SK-N-DZ (cell line): ENCODE results near the gene TMEM252.

Experiments
- DNase-seq: peaks from one replicate; pipeline ENCODE4 v3.0.0-alpha.2; 2015; ENCODE audit warnings: low spot score

The TMEM252 gene

GRCh38 chr9:68545033-68545705 is 4.5 kb upstream of the TMEM252 start:
- no peak for DNase-seq

GRCh38 chr9:68541568-68541967 is 885 bp upstream of the TMEM252 start:
- DNase-seq = no peak

DNA sequence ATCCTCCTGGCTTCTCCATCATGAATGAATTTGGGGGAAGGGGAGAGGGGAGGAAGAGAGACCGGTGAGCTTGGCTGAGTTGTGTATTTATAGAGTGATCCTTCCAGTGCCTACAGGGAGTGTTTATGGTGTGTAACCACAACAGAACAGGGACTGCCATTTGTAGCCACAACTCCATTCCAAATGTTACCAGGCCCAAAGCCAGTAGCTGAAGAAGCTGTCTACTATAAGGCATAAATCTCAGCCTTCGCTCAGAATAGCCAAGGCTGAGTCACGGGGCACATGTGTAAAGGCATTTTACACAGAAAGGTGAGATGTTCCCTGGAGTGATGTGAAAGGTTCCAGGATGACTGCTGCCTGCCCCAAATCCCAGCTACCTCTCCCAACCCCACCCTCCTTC is 2.5 kb downstream of the TMEM252 start:
- DNase-seq = no peak

DNA sequence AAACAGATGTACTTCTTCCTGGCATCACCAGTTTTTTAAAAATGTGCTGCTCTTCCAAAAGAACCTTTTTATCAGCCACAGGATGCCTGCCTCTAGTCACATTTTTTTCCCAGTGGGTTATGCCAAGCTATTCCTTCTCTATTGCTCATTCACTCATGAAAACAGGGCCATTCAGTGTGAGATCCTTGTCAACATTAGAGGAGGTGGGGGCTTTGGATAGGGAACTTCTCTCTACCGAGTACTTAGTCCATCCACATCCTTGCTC is 3.1 kb downstream of the TMEM252 start:
- DNase-seq = no peak

DNA sequence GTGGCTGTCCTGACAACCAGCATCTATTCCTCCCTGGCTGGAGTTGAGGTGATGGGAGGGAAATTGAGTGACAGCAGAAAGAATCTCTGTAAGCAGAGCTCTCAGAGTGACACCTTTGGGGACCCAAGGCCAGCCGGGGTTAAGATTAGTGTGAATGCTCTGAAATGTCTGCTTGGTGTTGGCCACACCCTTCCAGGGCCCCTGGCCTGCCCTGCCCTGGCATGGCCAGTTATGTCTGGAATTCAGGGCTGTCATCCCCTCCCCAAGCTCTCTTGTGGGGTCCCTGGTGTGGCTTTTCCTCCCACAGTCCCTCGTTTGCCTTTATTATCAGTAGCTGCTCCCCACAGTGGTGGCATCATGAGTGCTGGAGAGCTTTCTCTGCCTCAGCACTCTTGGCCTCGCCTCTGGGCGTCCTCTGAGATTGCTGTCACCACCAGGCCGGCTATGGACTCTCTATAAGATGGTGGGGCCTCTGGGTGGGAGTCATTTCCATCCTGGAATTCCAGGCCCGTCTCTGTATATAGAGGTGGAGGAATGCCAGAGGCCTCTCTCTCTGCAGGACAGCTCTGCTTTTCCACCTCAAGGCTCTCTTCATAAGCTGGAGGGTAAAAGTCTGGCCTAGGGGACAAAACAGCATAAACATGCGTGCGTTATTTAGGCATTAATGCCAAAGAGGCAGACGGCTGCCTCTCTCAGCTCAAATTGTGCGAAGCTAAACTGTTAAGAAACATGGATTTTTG is 3.6 kb downstream of the TMEM252 start:
- no peak for DNase-seq

DNA sequence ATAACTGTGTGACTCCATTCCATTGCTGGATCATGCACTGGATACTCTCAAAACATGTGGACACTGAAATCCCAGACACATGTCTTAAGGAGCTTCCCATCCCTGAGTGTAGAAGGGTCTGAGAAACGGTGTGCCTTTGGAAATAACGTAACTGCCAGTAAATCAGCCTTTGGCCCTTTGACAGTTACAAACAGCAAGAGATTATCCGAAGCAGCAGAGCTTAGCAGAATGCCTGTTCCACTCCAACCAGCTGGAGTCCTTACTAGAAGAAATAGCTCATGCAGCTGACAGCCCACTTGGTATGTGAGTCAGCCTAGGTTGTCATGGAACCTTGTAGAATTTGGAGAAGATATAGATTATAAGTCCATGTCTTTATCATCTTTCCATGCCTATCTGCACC is 7.0 kb downstream of the TMEM252 start:
- DNase-seq = no peak

DNA sequence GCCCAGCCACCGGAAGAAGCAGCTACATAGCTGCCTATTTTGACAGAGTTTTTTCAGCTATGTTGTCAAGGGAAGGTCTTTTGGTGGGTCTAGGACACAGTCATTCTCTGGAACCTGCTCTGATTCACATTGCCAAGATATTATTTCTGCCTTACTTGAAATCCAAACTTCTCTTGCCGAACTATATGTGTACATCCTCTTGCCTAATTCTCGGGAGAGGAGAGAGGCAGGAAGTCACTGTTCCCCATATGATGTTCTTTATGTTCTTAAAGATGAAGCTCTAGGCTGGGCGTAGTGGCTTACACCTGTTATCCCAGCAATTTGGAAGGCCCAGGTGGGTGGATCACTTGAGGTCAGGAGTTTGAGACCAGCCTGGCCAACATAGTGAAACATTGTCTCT is 8.6 kb downstream of the TMEM252 start:
- no peak for DNase-seq

GRCh38 chr9:68530618-68531017 is 10.1 kb downstream of the TMEM252 start:
- no peak for DNase-seq

DNA sequence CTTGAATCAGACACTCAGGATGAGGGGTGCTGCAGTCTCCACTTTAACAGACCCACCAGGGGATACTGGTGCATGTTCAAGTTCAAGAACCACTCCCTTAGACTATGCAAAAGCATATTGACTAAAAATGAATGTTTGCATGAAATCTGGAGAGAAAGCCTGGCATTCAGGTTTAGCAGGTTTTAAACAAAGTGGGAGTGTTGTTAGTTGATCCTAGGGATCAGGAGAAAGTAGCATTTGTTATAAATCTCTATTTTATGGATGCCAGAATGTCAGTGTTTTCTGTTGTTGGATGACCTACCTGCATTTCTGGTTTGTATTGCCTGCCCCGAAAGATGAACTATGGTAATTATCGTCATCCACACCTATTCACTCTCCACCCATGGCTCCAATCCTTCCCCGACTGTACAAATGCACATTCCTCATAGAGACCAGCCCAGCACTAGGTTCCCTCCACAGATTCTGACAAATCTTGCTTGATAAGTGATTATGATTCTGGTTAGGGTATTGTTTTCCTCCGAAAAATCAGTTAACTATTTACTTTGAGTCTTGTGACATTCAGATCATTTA is 17.2 kb downstream of the TMEM252 start:
- no peak for DNase-seq

DNA sequence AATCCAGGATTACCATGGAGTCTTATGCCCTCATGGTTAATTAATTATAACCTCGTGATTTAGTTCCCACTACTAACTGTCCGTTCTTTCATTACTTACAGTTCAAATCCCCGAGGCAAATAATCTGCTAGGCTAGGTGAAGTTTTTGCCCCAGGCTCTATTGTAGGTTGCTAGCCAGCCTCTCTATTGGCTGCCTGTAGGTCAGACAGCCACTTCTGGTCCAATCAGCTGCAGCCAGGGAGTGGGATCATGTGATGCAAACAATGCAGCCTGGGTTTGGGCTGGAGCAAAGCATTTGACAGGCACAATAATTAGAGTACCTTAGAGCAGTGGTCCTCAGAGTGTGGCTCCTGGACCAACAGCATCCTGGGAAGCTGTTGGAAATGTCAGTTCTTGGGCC is 17.7 kb downstream of the TMEM252 start:
- DNase-seq = no peak

DNA sequence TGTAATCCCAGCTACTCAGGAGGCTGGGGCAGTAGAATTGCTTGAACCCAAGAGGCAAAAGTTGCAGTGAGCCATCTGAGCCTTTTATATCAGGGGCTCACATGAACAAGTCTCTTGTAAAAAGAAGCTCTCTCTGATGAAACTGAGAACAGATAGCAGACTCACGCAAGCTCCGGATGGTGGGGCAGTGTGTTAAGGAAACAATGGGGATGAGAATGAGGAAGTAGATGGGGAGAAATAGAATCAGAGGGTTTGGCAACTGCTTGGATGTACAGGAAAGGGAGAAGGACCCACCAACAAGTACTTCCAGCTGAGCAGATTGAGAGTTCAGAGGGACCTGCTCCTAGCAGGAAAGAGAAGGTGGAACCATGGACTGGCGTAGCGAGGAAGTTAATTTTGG is 18.6 kb downstream of the TMEM252 start:
- DNase-seq = no peak

DNA sequence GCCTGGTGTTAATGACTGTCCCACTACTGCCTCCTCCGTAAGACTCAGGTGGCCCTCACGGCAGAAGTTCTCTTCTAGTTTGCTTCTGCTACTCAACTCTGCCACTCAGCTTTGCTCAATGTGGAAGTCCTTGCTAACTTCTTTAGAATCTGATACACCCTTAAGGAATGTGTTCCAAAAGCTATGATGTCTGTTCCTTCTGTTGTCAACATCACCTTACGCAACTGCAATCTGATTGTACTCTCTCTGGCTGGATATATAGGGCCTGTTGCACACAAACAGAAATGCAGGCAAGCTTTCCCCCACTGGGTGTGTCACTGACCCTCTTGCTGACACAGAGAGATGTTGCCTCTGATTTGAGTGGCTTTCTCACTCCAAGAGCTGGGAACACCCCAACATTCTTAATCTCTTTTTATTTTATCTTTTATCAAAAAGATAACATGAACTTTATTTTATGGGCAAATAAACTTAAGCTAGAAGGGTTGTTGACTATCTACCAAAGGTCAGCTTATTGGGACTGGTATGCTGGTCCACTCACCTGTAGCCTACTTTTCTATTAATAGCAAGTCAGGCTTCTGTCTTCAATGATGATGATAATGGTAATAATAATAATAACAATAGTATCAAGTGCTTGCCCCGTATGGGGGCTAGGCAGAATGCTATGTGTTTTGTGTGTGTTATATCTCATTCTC is 25.2 kb downstream of the TMEM252 start:
- DNase-seq = no peak

DNA sequence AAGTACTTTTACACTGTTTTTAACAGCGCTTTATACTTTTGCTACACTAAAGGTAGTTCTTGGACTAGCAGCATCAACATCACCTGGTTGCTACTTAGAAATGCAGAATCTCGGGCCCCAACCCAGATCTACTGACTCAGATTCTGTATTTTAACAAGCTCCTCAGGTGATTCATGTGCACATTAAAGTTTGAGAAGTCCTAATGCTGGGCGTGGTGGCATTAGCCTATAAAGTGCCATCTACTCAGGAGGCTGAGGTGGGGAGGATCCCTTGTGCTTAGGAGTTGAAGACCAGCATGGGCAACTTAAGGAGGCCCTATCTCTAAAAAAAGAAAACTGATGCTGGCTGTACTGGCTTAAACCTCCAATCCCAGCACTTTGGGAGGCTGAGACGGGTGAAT is 26.7 kb downstream of the TMEM252 start:
- DNase-seq = no peak

GRCh38 chr9:68513385-68513784 is 27.3 kb downstream of the TMEM252 start:
- DNase-seq = no peak

DNA sequence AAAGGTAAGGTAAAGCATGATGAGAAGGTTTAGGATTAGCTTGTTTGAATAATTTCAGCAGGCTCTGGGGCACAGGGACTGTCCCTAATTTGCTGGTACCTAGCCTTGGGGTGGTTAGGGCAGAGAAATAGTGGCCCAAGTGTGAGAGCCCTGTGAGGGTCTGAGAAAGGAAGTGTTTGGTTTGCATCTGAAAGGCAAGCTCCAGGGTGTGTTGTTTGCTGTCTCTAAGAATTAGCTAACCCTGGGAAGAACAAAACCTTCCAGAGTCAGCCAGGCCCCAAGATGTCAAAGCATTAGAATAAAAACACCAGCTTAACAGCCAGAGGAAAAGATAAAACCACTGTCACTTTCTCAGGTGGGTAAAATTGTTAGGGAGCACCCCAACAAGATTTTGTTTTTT is 31.0 kb downstream of the TMEM252 start:
- no peak for DNase-seq

GRCh38 chr9:68508547-68508946 is 32.1 kb downstream of the TMEM252 start:
- DNase-seq = no peak

DNA sequence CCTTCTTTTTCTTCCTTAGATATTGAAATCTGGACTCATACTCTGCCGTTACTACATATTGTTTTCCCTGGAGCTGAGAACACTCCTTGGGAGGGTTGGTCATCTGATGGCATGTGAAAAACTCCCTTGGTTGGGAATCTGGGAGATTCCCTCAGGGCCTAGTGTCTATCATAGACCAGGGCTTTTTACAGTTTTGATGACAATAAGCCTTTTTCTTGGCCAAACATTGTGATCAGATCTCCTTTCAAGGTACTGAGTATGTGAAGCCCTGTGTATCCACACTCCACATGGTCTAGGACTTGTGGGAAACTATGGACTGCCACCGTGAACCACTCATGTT is 32.9 kb downstream of the TMEM252 start:
- DNase-seq = no peak

DNA sequence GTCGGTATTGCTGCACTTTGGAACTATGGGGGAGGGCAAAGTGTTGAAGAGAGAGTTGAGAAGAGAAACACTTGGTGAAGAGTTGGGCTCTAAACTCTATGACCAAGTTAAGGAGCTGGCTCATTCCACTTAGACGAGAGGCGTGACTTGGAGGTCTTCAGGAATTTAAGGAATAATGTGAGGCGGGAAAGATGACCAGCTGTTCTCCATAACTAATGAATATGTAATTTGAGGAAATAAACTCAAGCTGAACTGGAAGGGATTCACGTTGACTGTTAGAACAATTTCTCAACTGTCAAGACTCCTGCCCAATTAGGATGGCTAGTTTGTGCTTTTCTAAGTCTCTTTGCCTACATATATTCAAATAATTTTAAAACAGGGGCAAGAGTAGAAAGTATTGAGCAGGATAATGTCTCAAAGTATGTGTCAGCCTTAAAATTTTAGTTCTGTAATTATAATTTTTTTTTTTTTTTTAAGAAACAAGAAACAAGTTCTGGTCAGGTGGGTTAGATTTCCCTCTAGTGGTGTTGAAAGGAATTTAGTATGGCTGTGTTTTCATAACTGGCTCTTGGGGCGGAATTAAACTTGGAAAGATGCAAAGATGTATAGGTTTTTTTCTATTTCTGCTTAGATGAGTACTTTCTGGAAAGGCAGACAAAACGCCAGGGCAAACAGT is 33.4 kb downstream of the TMEM252 start:
- no peak for DNase-seq

GRCh38 chr9:68506551-68506950 is 34.1 kb downstream of the TMEM252 start:
- no peak for DNase-seq

GRCh38 chr9:68505681-68506409 is 34.8 kb downstream of the TMEM252 start:
- DNase-seq = no peak

- no peak for DNase-seq
These were observed 38.4 kb downstream of the TMEM252 start for GRCh38 chr9:68502279-68502678.
